GM21367 (cell line): ENCODE measurements around the gene IL1RAPL1.

Experiments
- ATAC-seq: cut with Tn5 transposase; IDR thresholded peaks from one replicate; pipeline ENCODE4 v1.9.1; 2021; ENCODE audit not compliant: unreplicated experiment

IL1RAPL1 gene

DNA sequence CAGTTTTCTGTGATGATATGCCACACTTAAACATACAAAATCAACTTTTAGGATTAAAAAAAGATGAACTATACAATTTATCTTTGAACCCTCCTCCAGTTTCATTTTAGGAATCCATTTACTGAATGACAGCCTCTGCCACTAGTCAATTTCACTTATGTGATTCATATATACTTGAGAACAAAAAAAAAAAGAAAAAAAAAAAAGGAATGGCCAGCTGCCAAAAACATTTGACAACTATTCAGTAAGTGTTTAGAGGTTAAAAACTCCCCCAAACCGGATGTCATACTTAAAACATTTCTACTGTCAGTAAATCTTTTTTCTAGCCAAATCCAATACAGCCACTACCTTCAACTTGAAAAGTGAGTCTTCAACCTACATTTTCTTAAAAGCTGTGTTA is 1361.4 kb downstream of the IL1RAPL1 start:
- ATAC-seq: no peak

GRCh38 chrX:29952016-29952415 is 1364.8 kb downstream of the IL1RAPL1 start:
- no peak for ATAC-seq

DNA sequence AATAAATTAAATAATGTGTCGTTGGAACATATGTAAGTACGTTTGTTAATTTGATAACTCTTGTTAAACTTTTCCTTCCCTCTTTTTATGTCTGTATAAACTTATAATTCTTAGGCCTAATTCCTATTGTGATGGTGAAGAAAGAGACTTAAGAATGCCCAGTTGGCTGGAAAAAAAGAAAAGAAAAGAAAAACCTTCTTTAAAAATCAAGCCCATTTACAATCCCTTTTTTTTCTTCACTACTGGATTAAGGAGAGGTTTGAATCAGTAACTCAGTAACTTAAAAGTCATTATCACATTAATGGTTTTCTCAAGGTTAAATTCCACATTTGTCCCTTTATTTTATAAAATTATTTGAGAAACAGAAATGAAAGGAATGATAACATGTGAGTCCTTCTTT is 1374.8 kb downstream of the IL1RAPL1 start:
- ATAC-seq: no peak

- no peak for ATAC-seq
Observed at GRCh38 chrX:29965634-29966033, 1378.4 kb downstream of the IL1RAPL1 start.

DNA sequence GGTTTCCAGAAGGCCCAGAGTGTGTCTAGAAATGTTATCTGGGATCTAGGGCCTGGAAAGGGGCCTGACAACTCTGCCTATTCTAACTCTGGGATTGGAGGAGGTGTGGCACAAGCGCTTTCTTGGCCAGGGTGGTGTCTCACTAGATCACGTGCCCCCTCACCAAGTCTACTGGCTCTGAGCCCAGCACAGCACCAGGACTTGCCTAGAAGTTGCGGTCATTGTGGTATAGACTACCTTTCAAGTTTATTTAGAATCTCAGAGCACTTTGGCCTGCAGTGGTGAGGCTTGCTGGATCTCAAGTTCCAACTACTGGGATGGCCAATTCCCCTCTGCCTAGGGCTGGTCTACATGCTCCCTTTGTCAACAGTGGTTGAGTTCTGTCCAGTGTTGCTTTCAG is 1404.8 kb downstream of the IL1RAPL1 start:
- no peak for ATAC-seq

GRCh38 chrX:30005813-30006212 is 1418.6 kb downstream of the IL1RAPL1 start:
- ATAC-seq: no peak
